Epithelial cell of esophagus (primary cell): ENCODE results near the gene FBLN2.

Experiments
- DNase-seq: peaks from one replicate; pipeline ENCODE4 v3.0.0; 2010; ENCODE audit warnings: low read depth
- H3K4me3 ChIP-seq: 2 replicates; pipeline ENCODE4 v1.5.1; 2011; ENCODE audit warnings: mild to moderate bottlenecking, low read length, control low read depth
- CTCF ChIP-seq: IDR thresholded peaks from 2 replicates; pipeline ENCODE4 v1.5.1; 2011; ENCODE audit warnings: low read depth, mild to moderate bottlenecking, low read length, control low read depth, inconsistent platforms; ENCODE audit not compliant: insufficient read depth; ENCODE audit errors: missing control alignments

The FBLN2 gene

GRCh38 chr3:13588993-13589392, 40.1 kb downstream of the FBLN2 start:
- DNase-seq: no peak
- no peak for TF ChIP-seq CTCF
- no peak overlapping the region for H3K4me3 ChIP-seq

GRCh38 chr3:13590841-13591520, 42.1 kb downstream of the FBLN2 start:
- DNase-seq: no peak
- TF ChIP-seq CTCF: no peak
- no peak overlapping the region for H3K4me3 ChIP-seq

GRCh38 chr3:13593615-13594014, 44.7 kb downstream of the FBLN2 start:
- no peak for DNase-seq
- H3K4me3 ChIP-seq: no peak overlapping the region
- no peak for TF ChIP-seq CTCF

- DNase-seq: no peak
- TF ChIP-seq CTCF: no peak
Measured at GRCh38 chr3:13594146-13594545, 45.2 kb downstream of the FBLN2 start.

GRCh38 chr3:13594991-13595421, 46.1 kb downstream of the FBLN2 start:
- no peak overlapping the region for H3K4me3 ChIP-seq
- no peak for DNase-seq
- TF ChIP-seq CTCF: no peak

More at GRCh38 chr3:13594146-13594545, 45.2 kb downstream of the FBLN2 start:
- no peak overlapping the region for H3K4me3 ChIP-seq

- DNase-seq: no peak
Measured at GRCh38 chr3:13595485-13595884, 46.6 kb downstream of the FBLN2 start.

More at GRCh38 chr3:13595485-13595884, 46.6 kb downstream of the FBLN2 start:
- TF ChIP-seq CTCF: no peak
- no peak overlapping the region for H3K4me3 ChIP-seq
